Measurements from ENCODE around the gene HDDC3.

DNA sequence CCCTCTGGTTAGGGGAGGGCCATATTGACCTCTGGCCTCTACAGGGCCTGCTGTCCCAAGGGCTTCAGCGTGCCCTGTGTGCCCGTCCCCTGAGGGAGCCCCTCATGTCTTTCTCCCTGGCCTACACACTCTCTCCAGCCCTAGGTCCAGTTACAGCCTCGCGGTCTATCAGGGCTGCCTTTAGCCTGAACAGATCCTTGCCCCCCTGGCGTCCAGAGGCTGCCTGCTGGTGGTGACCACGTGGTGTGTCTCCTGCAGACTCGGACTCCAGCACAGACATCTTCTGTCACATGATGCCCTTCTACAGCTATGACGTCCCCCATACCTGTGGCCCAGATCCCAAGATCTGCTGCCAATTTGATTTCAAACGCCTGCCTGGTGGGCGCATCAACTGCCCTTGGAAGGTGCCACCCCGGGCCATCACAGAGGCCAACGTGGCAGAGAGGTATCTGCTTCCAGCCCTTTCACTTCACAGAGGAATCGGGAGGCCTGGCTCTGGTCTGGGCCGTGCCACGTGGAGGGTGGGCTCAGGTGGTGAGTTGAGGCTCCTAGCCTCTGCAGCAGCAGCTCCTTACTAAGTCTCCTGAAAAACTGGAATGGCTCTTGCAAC lies 25.2 kb downstream of the HDDC3 start:
- TF ChIP-seq, protein P1, sequence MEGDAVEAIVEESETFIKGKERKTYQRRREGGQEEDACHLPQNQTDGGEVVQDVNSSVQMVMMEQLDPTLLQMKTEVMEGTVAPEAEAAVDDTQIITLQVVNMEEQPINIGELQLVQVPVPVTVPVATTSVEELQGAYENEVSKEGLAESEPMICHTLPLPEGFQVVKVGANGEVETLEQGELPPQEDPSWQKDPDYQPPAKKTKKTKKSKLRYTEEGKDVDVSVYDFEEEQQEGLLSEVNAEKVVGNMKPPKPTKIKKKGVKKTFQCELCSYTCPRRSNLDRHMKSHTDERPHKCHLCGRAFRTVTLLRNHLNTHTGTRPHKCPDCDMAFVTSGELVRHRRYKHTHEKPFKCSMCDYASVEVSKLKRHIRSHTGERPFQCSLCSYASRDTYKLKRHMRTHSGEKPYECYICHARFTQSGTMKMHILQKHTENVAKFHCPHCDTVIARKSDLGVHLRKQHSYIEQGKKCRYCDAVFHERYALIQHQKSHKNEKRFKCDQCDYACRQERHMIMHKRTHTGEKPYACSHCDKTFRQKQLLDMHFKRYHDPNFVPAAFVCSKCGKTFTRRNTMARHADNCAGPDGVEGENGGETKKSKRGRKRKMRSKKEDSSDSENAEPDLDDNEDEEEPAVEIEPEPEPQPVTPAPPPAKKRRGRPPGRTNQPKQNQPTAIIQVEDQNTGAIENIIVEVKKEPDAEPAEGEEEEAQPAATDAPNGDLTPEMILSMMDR (IDR thresholded peaks at IDR 0.05) = no peak
- no peak for TF ChIP-seq POLR2A (IDR thresholded peaks at IDR 0.05)

Measured in heart left ventricle (tissue), 13 donors.